HepG2 (cell line): ENCODE results near the gene ARL3. TPM values are rescaled to one million over a fixed set of nuclear protein-coding genes. Genes with fewer than 3 reads are reported as not detected.

ENCODE experiments used
- ATAC-seq: fragments of 200-7000 bp; cut with Tn5 transposase; 3 replicates; pipeline ENCODE4 v1.9.1; 2020; ENCODE audit warnings: mild to moderate bottlenecking, moderate library complexity
- BruUV-seq: library from RNA; stranded (reverse); fragments of 400-500 nt; replicated peaks from 2 replicates; lab custom pipeline; 2021; lab: Mats Ljungman, UMichigan
- CTCF ChIA-PET: fragments of 300-600 bp; formaldehyde crosslinking; extraction: SDS; loops from one replicate; lab custom pipeline; 2021; ENCODE audit warnings: low total read pairs, inconsistent platforms, low intra/inter-chr PET ratio; lab: Yijun Ruan, JAX
- POLR2A ChIA-PET: fragments of 350-600 bp; sonication (Branson Sonifier 250); formaldehyde crosslinking; loops from one replicate; lab custom pipeline; 2020; ENCODE audit warnings: antibody characterized with exemption, inconsistent platforms; lab: Yijun Ruan, JAX
- DNase-seq: peaks from one replicate; pipeline ENCODE4 v3.0.0-alpha.2; 2015; ENCODE audit warnings: low spot score
- FAIRE-seq: peaks from 3 replicates; lab custom pipeline; 2011; peaks lifted over from hg19 to GRCh38; lab: Jason Lieb, UNC
- H2AFZ ChIP-seq: one replicate; pipeline ENCODE4 v1.6.1; 2011; ENCODE audit warnings: low read length, inconsistent platforms
- H3K27ac ChIP-seq: fragments of 300-600 bp; 3 replicates; pipeline ENCODE4 v1.8.0; 2011; ENCODE audit warnings: mixed run types, mild to moderate bottlenecking, mixed read lengths, low read length, inconsistent platforms; ENCODE audit not compliant: insufficient read depth; ENCODE audit errors: extremely low read length
- H3K27me3 ChIP-seq, 2 experiments: fragments of 200-600 bp in 1 of 2; 2 replicates in 1 of 2; 3 replicates in 1 of 2; pipeline versions ENCODE4 v1.6.0 to v1.8.0; 2011; ENCODE audit warnings: low read length in 2 of 2, mild to moderate bottlenecking in 2 of 2, moderate library complexity in 2 of 2, inconsistent platforms in 1 of 2; ENCODE audit not compliant: insufficient read depth in 2 of 2, control insufficient read depth in 1 of 2
- H3K36me3 ChIP-seq, 2 experiments: fragments of 200-600 bp in 1 of 2; replicated peaks in 1 of 2; 2 replicates in 1 of 2; 3 replicates in 1 of 2; pipeline versions ENCODE4 v1.5.1 to v1.8.0; 2011; ENCODE audit warnings: low read length in 2 of 2, inconsistent platforms in 1 of 2; ENCODE audit not compliant: insufficient read depth in 2 of 2, control insufficient read depth in 1 of 2
- H3K4me1 ChIP-seq: 2 replicates; pipeline ENCODE4 v1.5.1; 2012; ENCODE audit warnings: low read length, inconsistent platforms; ENCODE audit not compliant: insufficient read depth
- H3K4me2 ChIP-seq: 2 replicates; pipeline ENCODE4 v1.6.0; 2011; ENCODE audit warnings: low read depth, low read length, inconsistent platforms
- H3K4me3 ChIP-seq, 3 experiments: fragments of 200-600 bp in 1 of 3; sonication (generic), shearing (Covaris generic) in 1 of 3; replicated peaks in 1 of 3; 2 replicates each; pipeline ENCODE4 v1.5.1; 2011 to 2016; ENCODE audit warnings: low read length in 3 of 3, inconsistent platforms in 2 of 3, low read depth in 2 of 3, mild to moderate bottlenecking in 2 of 3, control low read depth in 1 of 3, mixed read lengths in 1 of 3; ENCODE audit not compliant: insufficient read depth in 1 of 3
- H3K79me2 ChIP-seq: one replicate; pipeline ENCODE4 v1.6.1; 2011; ENCODE audit warnings: low read length, inconsistent platforms; ENCODE audit not compliant: insufficient read depth
- H3K9ac ChIP-seq: 2 replicates; pipeline ENCODE4 v1.6.0; 2011; ENCODE audit warnings: mild to moderate bottlenecking, low read depth, low read length, inconsistent platforms; ENCODE audit not compliant: insufficient read depth
- H3K9me3 ChIP-seq: 2 replicates; pipeline ENCODE4 v1.5.1; 2012; ENCODE audit warnings: mild to moderate bottlenecking, low read length
- H4K20me1 ChIP-seq: 2 replicates; pipeline ENCODE4 v1.6.0; 2011; ENCODE audit warnings: inconsistent platforms, mild to moderate bottlenecking, low read length, moderate library complexity; ENCODE audit not compliant: insufficient read depth
- CSRNP1 ChIP-seq: sonication (generic); formaldehyde crosslinking; IDR thresholded peaks from 2 replicates; pipeline ENCODE4 v1.8.1; 2023; ENCODE audit warnings: mild to moderate bottlenecking, missing genetic modification reagents
- FOSL1 ChIP-seq: sonication (generic); formaldehyde crosslinking; IDR thresholded peaks from 2 replicates; pipeline ENCODE4 v1.9.0; 2021; ENCODE audit warnings: missing genetic modification reagents, borderline replicate concordance
- MBD4 ChIP-seq: IDR thresholded peaks from 2 replicates; pipeline ENCODE4 v1.6.1; 2012; ENCODE audit warnings: low read length, inconsistent platforms, borderline replicate concordance
- NFAT5 ChIP-seq: sonication (generic); formaldehyde crosslinking; IDR thresholded peaks from 2 replicates; pipeline ENCODE4 v1.4.0; 2020; ENCODE audit warnings: missing genetic modification reagents
- ZBTB3 ChIP-seq: sonication (generic); formaldehyde crosslinking; IDR thresholded peaks from 2 replicates; pipeline ENCODE4 v1.4.0; 2020; ENCODE audit warnings: low read depth, mild to moderate bottlenecking, moderate library complexity, missing genetic modification reagents, borderline replicate concordance
- ZBTB49 ChIP-seq: sonication (generic); formaldehyde crosslinking; IDR thresholded peaks from 2 replicates; pipeline ENCODE4 v1.4.0; 2020; ENCODE audit warnings: missing genetic modification reagents, borderline replicate concordance
- ZFP36L1 ChIP-seq: sonication (generic); formaldehyde crosslinking; IDR thresholded peaks from 2 replicates; pipeline ENCODE4 v1.8.0; 2022; ENCODE audit warnings: mild to moderate bottlenecking, missing genetic modification reagents, moderate library complexity
- ZNF230 ChIP-seq: sonication (generic); formaldehyde crosslinking; IDR thresholded peaks from 2 replicates; pipeline ENCODE4 v1.4.0; 2020; ENCODE audit warnings: mild to moderate bottlenecking, missing genetic modification reagents
- ZNF674 ChIP-seq: sonication (generic); formaldehyde crosslinking; IDR thresholded peaks from 2 replicates; pipeline ENCODE4 v1.5.0; 2020; ENCODE audit warnings: low read depth, mild to moderate bottlenecking, missing genetic modification reagents
- ZNF737 ChIP-seq: sonication (generic); formaldehyde crosslinking; IDR thresholded peaks from 2 replicates; pipeline ENCODE4 v1.5.0; 2020; ENCODE audit warnings: missing genetic modification reagents, mild to moderate bottlenecking, borderline replicate concordance
- ZNF83 ChIP-seq: sonication (generic); formaldehyde crosslinking; IDR thresholded peaks from 2 replicates; pipeline ENCODE4 v1.4.0; 2020; ENCODE audit warnings: missing genetic modification reagents, mild to moderate bottlenecking, borderline replicate concordance
- ZSCAN9 ChIP-seq: IDR thresholded peaks from 2 replicates; pipeline ENCODE4 v1.6.1; 2016; ENCODE audit warnings: borderline replicate concordance
- WGBS: methylation state at CpG from one replicate; pipeline ENCODE4 v1.1.6; 2017; ENCODE audit warnings: low lambda C conversion rate; 5-methylcytosine and 5-hydroxymethylcytosine counted together
- in situ Hi-C: cut with HindIII; loops from 2 replicates; pipeline ENCODE4 v1.10.0; 2017; ENCODE audit warnings: low pct_unique_long_range_greater_than_20kb; ENCODE audit not compliant: extremely low pct_ligation_motif_present
- intact Hi-C: fragments of 100-400 bp; cut with micrococcal nuclease; formaldehyde crosslinking; loops from one replicate; pipeline ENCODE4 v1.10.0; 2022; ENCODE audit not compliant: unreplicated experiment
- polyA plus RNA-seq, 8 experiments: library from polyadenylated mRNA; depleted of rRNA in 3 of 8; stranded (reverse) in 7 of 8; unstranded in 1 of 8; fragments of >200 nt; fragmentation: Illumina TruSeq in 4 of 8; extraction: Trizol in 4 of 8; gene quantifications; 2 replicates each; pipeline versions ENCODE4 v1.2.1 to v1.2.3, GENCODE V29; 2011 to 2016; ENCODE audit warnings: low read depth in 4 of 8, missing spikeins in 1 of 8, mixed read lengths in 1 of 8; ENCODE audit not compliant: insufficient read depth in 1 of 8
- total RNA-seq, 5 experiments: library from RNA; depleted of rRNA; stranded (reverse); fragments of >200 nt; fragmentation: Illumina TruSeq; extraction: Trizol; gene quantifications; 2 replicates each; pipeline ENCODE4 v1.2.3, GENCODE V29; 2016; ENCODE audit warnings: low read depth in 1 of 5

The ARL3 gene
- total and polyA plus RNA-seq, 2 of the 13 experiments (the other 11 are each of a cell fraction or from before 2014, with no cell fraction given), result 5.2 to 6.6 TPM

- TF ChIP-seq ZNF83 (CRISPR knock-in tag), result no peak
Observed at GRCh38 chr10:102723989-102724388, 9.8 kb upstream of the ARL3 start (continued).

- Histone ChIP-seq H3K4me2 (no peak overlapping the region), H3K9me3 (no peaks in the 10 kb centered on the region), H4K20me1 (no peaks in the 10 kb centered on the region), H3K36me3 (peaks cover 5 to 23% of the 10 kb centered on the region in 2 experiments), H2AFZ (no peak overlapping the region), H3K27ac (no peak overlapping the region), H3K4me3 (no peak overlapping the region), H3K9ac (0 out of 2 replicates have a peak overlapping the region, but pooled peaks have one; percentile 15), H3K27me3 (no peaks in the 10 kb centered on the region), H3K4me1 (peaks cover 42% of the 10 kb centered on the region), H3K79me2 (peaks cover 37% of the 10 kb centered on the region)
- BruUV-seq, result no TSS peak
- intact Hi-C loops, result no loop called here
- no peak for FAIRE-seq
- TF ChIP-seq ZFP36L1 (CRISPR knock-in tag), result no peak
- no peak for TF ChIP-seq ZNF737 (CRISPR knock-in tag)
- no peak for TF ChIP-seq ZBTB3
- no peak for TF ChIP-seq ZNF674 (CRISPR knock-in tag)
- no peak for TF ChIP-seq FOSL1 (CRISPR knock-in tag)
- no peak for TF ChIP-seq NFAT5
- no peak for TF ChIP-seq ZSCAN9 (CRISPR knock-in tag)
- TF ChIP-seq ZBTB49 (CRISPR knock-in tag), result no peak
- TF ChIP-seq CSRNP1 (CRISPR knock-in tag), result no peak
- no peak for TF ChIP-seq ZNF230 (CRISPR knock-in tag)
- TF ChIP-seq MBD4, result no peak
- POLR2A ChIA-PET, result no interaction called here
- CTCF ChIA-PET, result no interaction called here
- 90% methylated on average over 4 of the region's 4 CpGs for WGBS
- in situ Hi-C loops, result loop anchor here (10.0 kb wide), 1 partner anchor 183 kb away; no protein-coding TSS in a partner anchor
- no peak for ATAC-seq
- no peak for DNase-seq
Observed at GRCh38 chr10:102721954-102722353, 7.8 kb upstream of the ARL3 start.
